NCI-H2029 (cell line): Measurements from ENCODE around the gene STAG2.

Experiments
- DNase-seq: peaks from one replicate; lab custom pipeline; 2025; lab: John Stamatoyannopoulos, UW

STAG2 gene

GRCh38 chrX:123975180-123975579 lies 13.7 kb downstream of the STAG2 start:
- no peak for DNase-seq

DNA sequence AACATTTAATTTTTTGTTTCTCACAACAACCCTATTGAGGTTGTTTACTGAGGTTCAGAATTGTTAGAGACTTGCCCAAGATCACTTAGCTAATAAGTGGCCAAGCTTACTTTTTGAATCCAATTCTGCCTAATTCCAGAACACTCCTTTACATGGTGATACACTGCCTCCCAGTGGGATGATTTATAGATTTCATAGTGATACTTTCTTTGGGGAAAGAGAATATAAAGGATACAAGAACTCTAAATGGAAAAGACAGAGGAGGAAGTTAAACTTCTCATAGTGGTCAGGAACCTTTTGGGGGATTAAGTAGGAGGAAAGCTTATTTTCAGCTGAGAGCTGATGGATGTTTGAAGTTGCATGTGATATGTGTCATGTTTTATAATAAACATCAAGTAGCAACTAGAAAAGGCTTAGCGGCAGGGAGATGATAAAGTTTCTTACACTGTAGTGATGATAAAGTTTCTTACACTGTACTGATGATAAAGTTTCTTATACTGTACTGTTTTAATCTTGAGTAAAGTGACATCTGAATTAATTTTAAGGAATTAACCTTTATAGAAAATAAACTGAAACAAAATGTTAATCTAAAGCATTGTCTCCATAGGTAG lies 15.3 kb downstream of the STAG2 start:
- DNase-seq = no peak

DNA sequence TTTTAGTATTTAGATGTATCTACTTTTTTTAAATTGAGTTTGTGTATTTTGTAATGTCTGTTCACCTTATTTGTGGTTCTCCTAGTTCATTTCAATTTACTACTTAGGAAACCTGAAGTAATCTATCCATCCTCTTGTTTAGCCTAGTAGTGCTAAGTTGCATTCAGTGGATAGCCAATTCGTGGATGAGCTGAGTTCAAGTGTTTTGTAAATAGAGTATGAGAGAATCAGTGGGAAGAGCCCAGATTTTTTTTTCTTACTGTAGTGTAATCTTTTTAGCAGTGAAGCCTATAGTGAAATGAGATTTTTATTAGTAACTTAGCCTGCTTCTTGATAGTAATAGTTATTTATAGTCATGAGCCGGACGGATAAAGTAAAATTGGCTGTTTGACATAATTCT lies 21.7 kb downstream of the STAG2 start:
- DNase-seq = peak; percentile 17

DNA sequence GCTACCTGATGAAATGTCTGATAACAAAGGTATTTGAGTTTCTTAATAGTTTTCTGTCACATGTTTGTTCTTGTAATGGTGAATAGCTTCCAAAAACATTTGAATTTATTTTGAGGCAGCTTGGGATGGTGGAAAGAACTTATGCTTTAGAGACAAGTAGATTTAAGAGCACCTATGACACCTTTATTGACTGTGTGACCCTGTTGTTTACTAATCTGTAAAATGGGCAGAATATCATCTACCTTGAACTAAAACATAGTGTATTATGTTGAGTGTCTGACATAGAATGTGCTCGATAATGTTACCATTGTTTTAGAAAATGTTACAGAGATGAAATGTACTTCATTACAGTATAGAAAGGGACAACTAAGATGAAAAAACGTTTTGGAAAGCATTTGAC lies 24.9 kb downstream of the STAG2 start:
- no peak for DNase-seq

DNA sequence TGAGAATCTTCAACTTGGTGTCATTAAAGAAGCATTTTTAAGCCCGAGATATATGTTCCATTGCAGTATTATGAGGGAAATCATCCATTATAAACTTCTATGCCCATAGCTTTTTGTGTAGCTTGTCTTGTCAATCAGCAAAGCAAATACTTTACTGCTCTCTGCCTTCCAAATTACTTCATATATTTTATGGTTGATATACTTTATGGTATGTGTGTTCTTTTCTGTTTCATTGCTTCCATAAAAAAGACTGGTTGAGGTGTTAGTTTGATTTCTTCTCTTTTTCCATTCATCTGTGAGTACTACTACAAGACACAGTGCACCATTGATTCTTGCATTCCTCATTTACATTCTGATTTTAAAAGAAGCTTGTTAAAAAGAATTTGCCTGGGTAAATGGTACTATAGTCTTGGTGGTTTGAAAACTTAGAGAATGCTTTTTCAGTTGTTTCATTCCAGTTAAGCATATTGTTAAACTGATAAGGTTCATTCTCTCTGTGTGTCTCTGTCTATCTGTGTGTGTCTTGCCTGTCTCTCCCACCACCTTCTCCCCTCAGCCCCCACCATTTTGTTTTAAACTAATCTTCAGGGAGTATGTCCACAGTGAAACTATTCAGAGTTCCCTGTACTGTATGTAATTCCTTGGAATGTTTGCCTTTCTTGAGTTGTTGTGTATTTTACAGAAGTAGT lies 27.1 kb downstream of the STAG2 start:
- no peak for DNase-seq

DNA sequence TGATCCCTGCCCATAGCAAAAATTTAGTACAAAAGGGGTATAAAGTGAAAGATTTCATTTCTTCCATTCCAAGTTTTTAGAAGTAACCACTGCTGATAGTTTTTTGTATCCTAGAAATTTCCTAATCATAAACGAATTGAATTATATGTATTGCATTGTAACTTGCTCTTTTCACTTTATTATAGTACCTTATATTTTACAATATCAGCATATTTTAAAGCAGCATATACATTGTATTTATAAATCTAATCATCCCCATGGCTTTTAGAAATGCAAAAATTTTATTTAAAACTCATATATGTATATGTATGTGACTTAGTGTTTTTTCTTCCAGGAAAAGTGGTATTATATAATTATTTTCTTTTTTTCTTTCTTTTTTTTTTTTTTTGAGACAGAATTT lies 27.7 kb downstream of the STAG2 start:
- no peak for DNase-seq

- DNase-seq = no peak
Observed at GRCh38 chrX:123990169-123990568, 28.7 kb downstream of the STAG2 start.

- DNase-seq = no peak
Observed at GRCh38 chrX:123990602-123991001, 29.1 kb downstream of the STAG2 start.

- DNase-seq = no peak
Observed at GRCh38 chrX:123993326-123993725, 31.8 kb downstream of the STAG2 start.

- no peak for DNase-seq
Observed at GRCh38 chrX:123993904-123994635, 32.6 kb downstream of the STAG2 start.

DNA sequence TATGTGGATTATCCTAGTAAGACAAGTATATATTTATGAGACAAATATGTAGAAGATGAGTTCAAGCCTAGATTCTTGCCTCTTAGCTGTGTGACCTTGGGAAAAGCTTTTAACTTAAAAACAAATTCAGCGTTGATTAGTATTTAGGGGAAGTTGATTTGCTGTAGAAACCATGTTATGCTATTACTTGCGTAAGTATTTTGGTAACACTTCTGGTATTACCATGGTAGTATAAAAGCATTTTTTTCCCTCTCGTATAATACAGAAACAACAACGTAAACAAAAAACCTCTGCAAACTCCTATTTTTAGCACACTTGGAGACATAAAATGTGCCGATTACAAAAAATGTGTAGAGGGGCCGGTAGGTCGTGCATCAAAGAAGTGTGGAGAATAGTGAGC lies 33.2 kb downstream of the STAG2 start:
- DNase-seq = no peak

- no peak for DNase-seq
Observed at GRCh38 chrX:124001581-124001980, 40.1 kb downstream of the STAG2 start.

DNA sequence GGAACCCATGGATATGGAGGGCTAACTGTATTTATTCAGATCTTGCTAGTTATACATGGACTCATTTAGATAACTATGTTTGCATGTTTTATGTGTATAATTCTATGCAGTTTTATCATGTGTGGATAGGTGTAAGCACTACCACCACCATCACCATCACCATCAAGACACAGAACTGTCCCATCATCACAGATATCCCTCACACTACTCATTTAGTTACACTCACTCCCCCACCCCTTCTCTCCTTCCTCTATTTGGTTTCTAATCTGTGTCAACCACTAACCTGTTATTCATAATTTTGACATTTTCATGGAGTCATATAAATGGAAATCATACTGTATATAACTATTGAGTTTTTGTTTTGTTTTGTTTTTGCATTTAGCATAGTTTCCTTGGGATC lies 43.7 kb downstream of the STAG2 start:
- DNase-seq = no peak

DNA sequence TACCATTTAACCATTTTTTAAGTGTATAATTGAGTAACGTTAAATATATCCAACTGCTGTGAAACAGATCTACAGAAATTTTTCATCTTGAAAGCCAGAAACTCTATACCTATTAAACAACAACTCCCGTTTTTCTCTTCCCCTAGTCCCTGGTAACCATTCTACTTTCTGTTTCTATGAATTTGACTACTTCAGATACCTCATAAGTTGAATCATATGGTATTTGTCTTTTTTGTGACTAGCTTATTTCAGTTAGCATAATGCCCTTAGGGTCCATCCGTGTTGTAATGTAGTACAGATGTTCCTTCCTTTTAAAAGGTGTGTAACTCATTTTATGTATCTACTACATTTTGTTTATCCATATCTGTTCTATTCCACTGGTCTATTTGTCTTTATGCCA lies 48.7 kb downstream of the STAG2 start:
- DNase-seq = no peak

- DNase-seq = no peak
Observed at GRCh38 chrX:124010566-124010965, 49.1 kb downstream of the STAG2 start.

DNA sequence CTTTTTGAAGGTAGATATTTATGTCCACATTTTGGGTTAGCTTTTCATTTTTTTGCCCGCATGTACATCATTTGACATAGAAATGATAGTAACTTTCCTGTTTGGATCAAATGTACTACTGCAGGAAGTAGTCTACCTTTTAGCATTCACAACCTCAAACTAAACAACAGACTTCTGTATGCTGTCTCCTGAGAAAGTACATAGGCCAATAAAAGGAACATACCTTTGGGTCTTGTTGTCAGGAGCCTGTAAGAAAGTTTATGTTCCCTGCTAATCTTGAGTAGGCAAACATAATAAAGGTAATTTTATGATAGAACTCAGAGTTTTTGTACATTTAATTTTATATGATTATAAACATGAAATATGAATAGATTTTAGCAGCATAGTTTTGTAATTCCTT lies 54.2 kb downstream of the STAG2 start:
- no peak for DNase-seq

DNA sequence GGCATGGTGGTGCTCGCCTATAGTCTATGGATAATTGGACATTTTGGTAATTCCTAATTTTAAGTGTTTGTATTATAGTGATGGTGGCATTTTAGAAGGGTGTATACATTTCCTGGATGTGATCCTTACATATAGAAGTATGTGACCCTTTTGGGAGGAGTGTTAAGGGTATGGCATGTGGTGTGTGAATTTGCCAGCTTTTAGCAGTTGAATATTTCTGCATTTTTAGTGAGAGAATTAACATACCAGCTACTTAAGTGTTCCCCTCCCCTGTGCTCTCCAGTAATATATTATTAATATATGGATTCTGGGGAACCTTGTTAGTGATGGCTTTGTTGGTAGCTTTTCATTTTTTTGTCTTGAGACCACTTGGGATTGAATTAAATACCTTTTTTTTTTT lies 55.3 kb downstream of the STAG2 start:
- no peak for DNase-seq

GRCh38 chrX:124018023-124018422 lies 56.5 kb downstream of the STAG2 start:
- no peak for DNase-seq

GRCh38 chrX:124023838-124024238 lies 62.3 kb downstream of the STAG2 start:
- DNase-seq = no peak

DNA sequence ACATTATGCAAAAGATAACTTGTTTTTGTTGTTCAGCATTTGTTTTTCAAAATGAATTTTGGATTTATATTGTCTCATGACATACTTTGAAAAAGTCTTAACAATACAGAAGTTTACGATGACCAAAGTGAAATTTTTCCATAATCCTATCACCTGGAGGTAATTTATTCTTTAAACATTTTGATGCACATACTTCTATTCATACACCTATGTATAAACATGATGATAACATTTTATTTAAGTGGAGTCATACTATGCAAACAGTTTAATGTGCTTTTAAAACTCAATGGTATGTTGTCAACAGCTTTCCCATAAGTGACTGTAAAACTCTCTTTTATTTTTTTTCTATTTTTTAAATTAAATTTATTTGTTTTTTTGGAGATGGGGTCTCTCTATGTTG lies 65.0 kb downstream of the STAG2 start:
- no peak for DNase-seq

DNA sequence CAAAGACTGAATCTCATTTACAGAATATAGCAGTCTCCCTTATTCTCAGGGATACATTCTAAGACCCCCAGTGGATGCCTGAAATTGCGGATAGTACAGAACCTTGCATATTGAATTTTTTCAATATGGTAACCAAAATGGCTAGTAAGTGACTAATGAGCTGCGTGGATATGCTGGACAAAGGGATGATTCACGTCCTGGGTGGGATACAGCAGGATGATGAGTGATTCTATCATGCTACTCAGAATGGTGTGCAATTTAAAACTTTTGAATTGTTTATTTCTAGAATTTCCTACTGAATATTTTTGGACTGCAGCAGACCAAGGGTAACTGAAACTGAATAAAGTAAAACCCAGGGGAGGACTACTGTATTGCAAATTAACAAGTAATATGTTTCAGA lies 66.7 kb downstream of the STAG2 start:
- DNase-seq = no peak

- no peak for DNase-seq
Observed at GRCh38 chrX:124030520-124030919, 69.0 kb downstream of the STAG2 start.

GRCh38 chrX:124033821-124034220 lies 72.3 kb downstream of the STAG2 start:
- DNase-seq = no peak
